ENCODE data around the gene MRGPRF.

DNA sequence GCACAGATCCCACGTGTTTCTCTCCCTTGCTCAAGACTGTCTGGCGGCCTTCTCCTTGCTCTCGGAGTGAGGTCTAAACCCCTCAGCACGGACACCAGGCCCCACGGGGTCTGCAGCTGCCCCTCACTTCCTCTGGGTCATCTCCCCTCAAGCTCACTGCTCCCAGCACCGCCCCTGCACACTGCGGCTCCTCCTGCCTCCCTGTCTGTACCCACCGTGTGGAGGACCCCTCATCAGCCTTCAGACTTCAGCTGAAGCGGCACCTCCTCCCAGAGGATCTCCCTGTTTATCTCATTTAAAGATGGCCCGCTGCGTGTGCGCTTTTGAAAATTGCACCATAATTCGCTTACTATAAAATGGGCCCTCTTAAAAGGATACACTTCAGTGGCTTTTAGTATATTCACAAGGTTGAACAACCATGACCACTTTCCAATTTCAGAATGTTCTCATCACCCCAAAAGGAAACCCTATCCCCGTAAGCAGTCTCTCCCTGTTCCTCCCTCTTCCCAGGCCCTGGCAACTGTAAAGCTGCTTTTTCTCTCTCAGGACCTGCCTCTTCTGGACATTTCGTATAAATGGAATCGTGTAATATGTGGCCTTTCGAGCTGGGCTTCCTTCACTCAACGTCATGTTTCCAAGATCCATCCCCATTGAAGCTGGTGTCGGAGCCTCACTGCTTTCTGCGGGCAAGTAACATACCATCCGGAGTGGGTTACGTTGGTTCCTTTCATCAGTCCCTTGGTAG is 21.2 kb upstream of the MRGPRF start:
- TF ChIP-seq, protein P1, sequence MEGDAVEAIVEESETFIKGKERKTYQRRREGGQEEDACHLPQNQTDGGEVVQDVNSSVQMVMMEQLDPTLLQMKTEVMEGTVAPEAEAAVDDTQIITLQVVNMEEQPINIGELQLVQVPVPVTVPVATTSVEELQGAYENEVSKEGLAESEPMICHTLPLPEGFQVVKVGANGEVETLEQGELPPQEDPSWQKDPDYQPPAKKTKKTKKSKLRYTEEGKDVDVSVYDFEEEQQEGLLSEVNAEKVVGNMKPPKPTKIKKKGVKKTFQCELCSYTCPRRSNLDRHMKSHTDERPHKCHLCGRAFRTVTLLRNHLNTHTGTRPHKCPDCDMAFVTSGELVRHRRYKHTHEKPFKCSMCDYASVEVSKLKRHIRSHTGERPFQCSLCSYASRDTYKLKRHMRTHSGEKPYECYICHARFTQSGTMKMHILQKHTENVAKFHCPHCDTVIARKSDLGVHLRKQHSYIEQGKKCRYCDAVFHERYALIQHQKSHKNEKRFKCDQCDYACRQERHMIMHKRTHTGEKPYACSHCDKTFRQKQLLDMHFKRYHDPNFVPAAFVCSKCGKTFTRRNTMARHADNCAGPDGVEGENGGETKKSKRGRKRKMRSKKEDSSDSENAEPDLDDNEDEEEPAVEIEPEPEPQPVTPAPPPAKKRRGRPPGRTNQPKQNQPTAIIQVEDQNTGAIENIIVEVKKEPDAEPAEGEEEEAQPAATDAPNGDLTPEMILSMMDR (IDR thresholded peaks at IDR 0.05) = no peak
- TF ChIP-seq POLR2A (IDR thresholded peaks at IDR 0.05) = no peak

Measured in body of pancreas (tissue), 4 donors.